Measurements from ENCODE around the gene PEDS1. TPM values are rescaled to one million over a fixed set of nuclear protein-coding genes. Genes with fewer than 3 reads are reported as not detected.
A peak's percentile ranks its signal among the peaks of the same experiment; 100 is the strongest.
"Not testable (repeated sequence)": the region's sequence is repeated elsewhere in the genome, so short reads cannot be mapped to it uniquely, and the experiment has no call there.

PEDS1 gene
- total and polyA plus RNA-seq, 3 experiments from 2014 or later: 20.2 to 26.9 (median 23.6) TPM

DNA sequence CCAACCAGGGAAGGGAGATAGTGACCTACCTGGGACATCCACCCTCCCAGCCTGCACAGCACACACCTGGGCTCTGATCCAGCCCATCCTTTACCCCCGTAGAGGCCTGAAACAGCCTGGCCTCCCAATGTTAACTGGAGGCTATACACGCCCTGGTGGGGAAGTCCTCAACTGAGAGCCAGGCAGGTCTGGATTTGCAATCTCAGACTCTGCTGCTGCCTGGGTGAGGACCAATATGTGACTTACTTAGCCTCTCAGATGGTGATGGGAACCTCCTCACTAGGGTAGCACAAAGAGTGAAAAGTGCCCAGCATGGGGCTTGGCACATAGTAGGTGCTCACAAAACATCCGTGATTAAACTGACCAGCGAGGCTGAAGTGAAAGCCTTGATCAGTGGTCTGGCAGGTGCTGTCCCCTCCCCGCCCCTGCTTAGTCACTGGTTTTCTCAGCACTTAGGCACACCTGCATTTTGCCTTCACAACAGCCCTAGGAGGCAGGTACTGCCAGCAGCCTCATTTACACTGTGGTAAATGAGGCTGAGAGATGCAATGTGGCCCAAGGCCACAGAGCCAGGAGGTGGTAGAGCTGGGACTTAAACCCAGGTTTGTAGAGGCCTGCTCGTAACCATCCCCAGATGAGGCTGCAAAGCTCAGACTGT lies 12.4 kb downstream of the PEDS1 start:
- peaks cover 7% of the 10 kb centered on the region for H3K4me1 ChIP-seq (ENCODE audit: insufficient read depth, low read length)
- POLR2A ChIA-PET: no interaction called here
- no peak overlapping the region for H3K4me3 ChIP-seq (ENCODE audit: low read length)
- Mint-ChIP-seq H3K36me3 (peaks cover 0 to 65% (median 18%) of the 10 kb centered on the region in 3 donors), H3K27me3 (peaks cover 0 to 1% of the 10 kb centered on the region in 2 donors), H3K27ac (peak overlapping the region in 1 of 8 donors; percentile 72), H3K9me3 (no peaks in the 10 kb centered on the region), H3K4me1 (peaks cover 29 to 52% (median 30%) of the 10 kb centered on the region in 3 donors), H3K4me3 (no peak overlapping the region)
- CTCF ChIA-PET: interaction anchor here (0.6 to 4.1 kb wide), 3 partner anchors 11 to 28 kb away, joined by 3 to 12 read pairs (median 5); no protein-coding TSS in a partner anchor
- H3K9me3 ChIP-seq (ENCODE audit: low read length): no peaks in the 10 kb centered on the region
- no peak overlapping the region for H3K27ac ChIP-seq (ENCODE audit: low read depth, low read length)
- peaks cover 16% of the 10 kb centered on the region for H3K36me3 ChIP-seq (ENCODE audit: insufficient read depth, low read length)
- no peaks in the 10 kb centered on the region for H3K27me3 ChIP-seq (ENCODE audit: insufficient read depth, low read length, poor library complexity, severe bottlenecking)
- DNase-seq: no peak

GRCh38 chr20:50140339-50140859 lies 13.1 kb downstream of the PEDS1 start:
- Mint-ChIP-seq H3K27ac (peak overlapping the region in 1 of 8 donors; percentile 22), H3K27me3 (peaks cover 0 to 1% of the 10 kb centered on the region in 2 donors), H3K4me1 (peaks cover 25 to 48% (median 30%) of the 10 kb centered on the region in 3 donors), H3K36me3 (peaks cover 0 to 69% (median 18%) of the 10 kb centered on the region in 3 donors), H3K9me3 (no peaks in the 10 kb centered on the region), H3K4me3 (no peak overlapping the region)
- Histone ChIP-seq H3K9me3 (ENCODE audit: low read length) (no peaks in the 10 kb centered on the region), H3K4me3 (ENCODE audit: low read length) (no peak overlapping the region), H3K27ac (ENCODE audit: low read depth, low read length) (no peak overlapping the region), H3K4me1 (ENCODE audit: insufficient read depth, low read length) (no peaks in the 10 kb centered on the region), H3K36me3 (ENCODE audit: insufficient read depth, low read length) (peaks cover 16% of the 10 kb centered on the region), H3K27me3 (ENCODE audit: insufficient read depth, low read length, poor library complexity, severe bottlenecking) (no peaks in the 10 kb centered on the region)
- ChIA-PET CTCF (interaction anchor here (1.3 to 4.1 kb wide), 2 partner anchors 20 to 69 kb away, joined by 3 to 12 read pairs; no protein-coding TSS in a partner anchor), POLR2A (no interaction called here)
- no peak for DNase-seq

GRCh38 chr20:50138479-50139393 lies 14.8 kb downstream of the PEDS1 start:
- Mint-ChIP-seq H3K4me1 (peaks cover 25 to 48% (median 30%) of the 10 kb centered on the region in 3 donors), H3K9me3 (no peaks in the 10 kb centered on the region), H3K4me3 (no peak overlapping the region), H3K36me3 (peaks cover 0 to 78% (median 18%) of the 10 kb centered on the region in 3 donors), H3K27ac (peak overlapping the region in 2 of 8 donors; percentile 23 to 56), H3K27me3 (peaks cover 0 to 1% of the 10 kb centered on the region in 2 donors)
- ChIA-PET CTCF (interaction anchor here (1.3 to 4.1 kb wide), 2 partner anchors 18 to 67 kb away, joined by 3 to 12 read pairs; no protein-coding TSS in a partner anchor), POLR2A (interaction anchor here (0.6 kb wide), 1 partner anchor 39 kb away, joined by 11 read pairs; no protein-coding TSS in a partner anchor)
- Histone ChIP-seq H3K9me3 (ENCODE audit: low read length) (no peaks in the 10 kb centered on the region), H3K36me3 (ENCODE audit: insufficient read depth, low read length) (peaks cover 16% of the 10 kb centered on the region), H3K4me1 (ENCODE audit: insufficient read depth, low read length) (no peaks in the 10 kb centered on the region), H3K27ac (ENCODE audit: low read depth, low read length) (no peak overlapping the region), H3K27me3 (ENCODE audit: insufficient read depth, low read length, poor library complexity, severe bottlenecking) (no peaks in the 10 kb centered on the region), H3K4me3 (ENCODE audit: low read length) (no peak overlapping the region)
- no peak for DNase-seq

- CTCF ChIA-PET: no interaction called here
These were observed 15.4 kb downstream of the PEDS1 start for GRCh38 chr20:50138120-50138478.

GRCh38 chr20:50137702-50138101 lies 15.8 kb downstream of the PEDS1 start:
- H3K27me3 ChIP-seq (ENCODE audit: insufficient read depth, low read length, poor library complexity, severe bottlenecking); POLR2A ChIA-PET; CTCF ChIA-PET; H3K4me3 ChIP-seq (ENCODE audit: low read length); H3K9me3 ChIP-seq (ENCODE audit: low read length); H3K4me1 ChIP-seq (ENCODE audit: insufficient read depth, low read length); H3K4me3 Mint-ChIP-seq; DNase-seq; H3K27me3 Mint-ChIP-seq; H3K36me3 ChIP-seq (ENCODE audit: insufficient read depth, low read length); H3K27ac ChIP-seq (ENCODE audit: low read depth, low read length); H3K9me3 Mint-ChIP-seq: not testable (repeated sequence)
- Mint-ChIP-seq H3K4me1 (peaks cover 20 to 41% (median 24%) of the 10 kb centered on the region in 3 donors), H3K36me3 (peaks cover 0 to 77% (median 14%) of the 10 kb centered on the region in 3 donors), H3K27ac (peak overlapping the region in 6 of 8 donors; percentile 4 to 91 (median 56))

More at GRCh38 chr20:50138120-50138478, 15.4 kb downstream of the PEDS1 start:
- Histone ChIP-seq H3K9me3 (ENCODE audit: low read length) (no peaks in the 10 kb centered on the region), H3K4me3 (ENCODE audit: low read length) (no peak overlapping the region), H3K27me3 (ENCODE audit: insufficient read depth, low read length, poor library complexity, severe bottlenecking) (no peaks in the 10 kb centered on the region), H3K4me1 (ENCODE audit: insufficient read depth, low read length) (no peaks in the 10 kb centered on the region), H3K36me3 (ENCODE audit: insufficient read depth, low read length) (peaks cover 13% of the 10 kb centered on the region), H3K27ac (ENCODE audit: low read depth, low read length) (no peak overlapping the region)
- Mint-ChIP-seq H3K36me3 (peaks cover 0 to 77% (median 18%) of the 10 kb centered on the region in 3 donors), H3K9me3 (no peaks in the 10 kb centered on the region), H3K27ac (peak overlapping the region in 2 of 8 donors; percentile 23 to 48), H3K4me1 (peaks cover 24 to 45% (median 27%) of the 10 kb centered on the region in 3 donors), H3K4me3 (no peak overlapping the region), H3K27me3 (peaks cover 0 to 1% of the 10 kb centered on the region in 2 donors)
- POLR2A ChIA-PET: interaction anchor here (0.6 kb wide), 1 partner anchor 38 kb away, joined by 11 read pairs; no protein-coding TSS in a partner anchor
- no peak for DNase-seq

GRCh38 chr20:50136822-50137599 lies 16.5 kb downstream of the PEDS1 start:
- H3K4me3 ChIP-seq (ENCODE audit: low read length): no peak overlapping the region
- Mint-ChIP-seq H3K4me1 (peaks cover 22 to 36% (median 29%) of the 10 kb centered on the region in 3 donors), H3K9me3 (no peaks in the 10 kb centered on the region), H3K27me3 (no peaks in the 10 kb centered on the region), H3K27ac (peak overlapping the region in 3 of 8 donors; percentile 5 to 61 (median 11)), H3K4me3 (no peak overlapping the region), H3K36me3 (peaks cover 0 to 77% (median 14%) of the 10 kb centered on the region in 3 donors)
- ChIA-PET POLR2A (no interaction called here), CTCF (no interaction called here)
- no peak overlapping the region for H3K27ac ChIP-seq (ENCODE audit: low read depth, low read length)
- DNase-seq: no peak
- H3K36me3 ChIP-seq (ENCODE audit: insufficient read depth, low read length): peaks cover 5% of the 10 kb centered on the region
- H3K9me3 ChIP-seq (ENCODE audit: low read length): no peaks in the 10 kb centered on the region
- H3K27me3 ChIP-seq (ENCODE audit: insufficient read depth, low read length, poor library complexity, severe bottlenecking): no peaks in the 10 kb centered on the region
- no peaks in the 10 kb centered on the region for H3K4me1 ChIP-seq (ENCODE audit: insufficient read depth, low read length)

- not testable (repeated sequence) for H3K9me3 ChIP-seq (ENCODE audit: low read length); H3K27ac ChIP-seq (ENCODE audit: low read depth, low read length); H3K27me3 ChIP-seq (ENCODE audit: insufficient read depth, low read length, poor library complexity, severe bottlenecking); H3K4me3 ChIP-seq (ENCODE audit: low read length); DNase-seq; H3K36me3 ChIP-seq (ENCODE audit: insufficient read depth, low read length); H3K27me3 Mint-ChIP-seq; H3K9me3 Mint-ChIP-seq; H3K4me3 Mint-ChIP-seq; H3K4me1 ChIP-seq (ENCODE audit: insufficient read depth, low read length)
- POLR2A ChIA-PET: interaction anchor here (1.0 kb wide), 1 partner anchor 1164 kb away, joined by 4 read pairs; no protein-coding TSS in a partner anchor
- peaks cover 2 to 76% (median 12%) of the 10 kb centered on the region in 3 donors for H3K36me3 Mint-ChIP-seq
- peak overlapping the region in 1 of 8 donors; percentile 6 for H3K27ac Mint-ChIP-seq
- CTCF ChIA-PET: interaction anchor here (1.2 to 1.4 kb wide), 2 partner anchors 14 to 19 kb away, joined by 3 to 4 read pairs; no protein-coding TSS in a partner anchor
- H3K4me1 Mint-ChIP-seq: peaks cover 12 to 28% (median 26%) of the 10 kb centered on the region in 3 donors
These were observed 18.4 kb downstream of the PEDS1 start for GRCh38 chr20:50135157-50135556.

All from CD8-positive, alpha-beta memory T cell (primary cell).